Hematopoietic multipotent progenitor cell treated with erythropoietin and hydrocortisone succinate and interleukin-3 and kit ligand, for 6 days (in vitro differentiated cells): ENCODE results near the gene PDGFD.
A peak's percentile ranks its signal among the peaks of the same experiment; 100 is the strongest.

Experiments used
- DNase-seq: peaks from one replicate; pipeline ENCODE4 v3.0.0-alpha.2; 2015

The PDGFD gene

DNA sequence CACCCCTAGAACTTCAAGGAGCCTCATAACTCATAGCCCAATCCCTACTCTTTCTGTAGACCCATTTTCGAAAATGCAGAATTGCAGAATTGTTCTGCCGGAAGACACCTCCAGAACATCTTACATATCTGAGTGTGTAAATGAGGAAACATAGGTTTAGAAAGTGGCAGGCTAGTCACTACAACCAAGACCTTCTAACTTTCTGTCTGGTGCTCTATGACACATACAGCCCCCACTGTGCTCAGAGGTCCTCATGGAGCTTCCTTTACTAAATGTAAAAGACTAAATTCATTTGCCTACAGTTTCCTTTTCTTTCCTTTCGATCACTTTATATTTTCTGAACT, 259.7 kb downstream of the PDGFD start:
- no peak for DNase-seq

DNA sequence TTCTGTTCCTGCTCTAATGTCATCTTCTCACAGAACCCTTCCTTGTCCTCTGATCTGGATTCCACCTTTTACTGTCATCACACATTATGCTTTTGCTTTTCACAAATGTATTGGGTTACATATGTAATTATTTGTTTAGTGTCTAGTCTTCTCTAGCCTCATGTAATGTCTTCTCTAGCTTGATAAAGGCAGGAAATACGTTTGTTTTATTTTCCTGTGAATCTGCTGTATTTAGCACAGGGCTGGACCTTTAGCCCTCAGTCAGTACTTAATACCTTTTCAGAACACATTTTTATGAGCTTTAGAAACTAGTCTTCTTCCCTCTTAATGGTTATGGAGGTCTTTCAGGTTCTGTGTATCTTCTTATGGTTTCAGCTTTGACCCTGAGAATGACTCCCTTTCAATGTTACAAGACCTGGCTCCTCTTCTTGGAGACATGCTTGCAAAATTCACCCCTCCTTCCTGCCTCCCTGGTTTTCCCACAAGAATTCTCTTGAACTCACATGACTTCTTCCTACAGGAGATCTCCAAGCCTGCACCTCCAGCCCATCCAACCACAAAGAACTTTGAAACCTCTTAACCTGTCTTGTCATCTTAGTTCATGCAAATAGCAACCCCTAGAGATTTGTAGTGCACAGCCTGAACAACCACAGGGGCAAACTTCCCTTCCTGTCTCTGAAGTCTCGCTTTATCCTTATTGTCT, 260.2 kb downstream of the PDGFD start:
- no peak for DNase-seq

DNA sequence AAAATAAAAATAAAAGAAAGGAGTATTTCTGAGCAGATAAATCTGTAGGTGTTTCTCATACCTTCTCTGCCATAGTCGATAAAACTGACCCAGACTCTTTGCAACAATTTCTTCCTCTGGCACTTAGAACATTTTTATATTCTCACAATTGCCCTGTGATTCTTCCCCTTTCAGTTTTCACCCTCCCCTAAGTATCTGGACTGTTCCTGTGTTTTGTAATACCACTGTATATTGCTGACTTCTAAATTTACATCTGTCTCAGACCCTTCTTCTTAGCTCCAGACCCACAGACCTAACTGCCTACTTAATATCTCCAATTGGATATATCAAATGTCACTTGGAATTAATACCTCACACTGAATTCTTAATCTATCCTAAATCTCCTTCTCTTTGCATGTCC, 261.0 kb downstream of the PDGFD start:
- DNase-seq = no peak

DNA sequence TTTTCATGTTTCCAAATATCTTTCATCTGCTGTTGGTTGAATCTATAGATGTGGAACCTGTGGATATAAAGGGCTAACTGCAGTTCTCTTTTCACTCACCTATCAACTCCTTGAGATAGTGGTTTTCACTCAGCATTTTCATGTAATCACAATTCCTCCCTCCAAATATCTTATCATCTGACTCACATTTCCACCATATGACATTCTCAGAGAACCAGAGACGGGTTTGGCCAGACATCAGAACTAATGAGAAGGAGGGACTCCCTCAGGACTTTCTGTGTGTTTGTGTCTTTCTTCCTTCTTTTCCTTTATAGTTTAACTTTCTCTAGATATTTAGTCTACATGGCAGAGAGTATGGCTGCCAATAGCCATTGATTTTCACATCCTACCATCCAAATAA, 262.3 kb downstream of the PDGFD start:
- DNase-seq = no peak

DNA sequence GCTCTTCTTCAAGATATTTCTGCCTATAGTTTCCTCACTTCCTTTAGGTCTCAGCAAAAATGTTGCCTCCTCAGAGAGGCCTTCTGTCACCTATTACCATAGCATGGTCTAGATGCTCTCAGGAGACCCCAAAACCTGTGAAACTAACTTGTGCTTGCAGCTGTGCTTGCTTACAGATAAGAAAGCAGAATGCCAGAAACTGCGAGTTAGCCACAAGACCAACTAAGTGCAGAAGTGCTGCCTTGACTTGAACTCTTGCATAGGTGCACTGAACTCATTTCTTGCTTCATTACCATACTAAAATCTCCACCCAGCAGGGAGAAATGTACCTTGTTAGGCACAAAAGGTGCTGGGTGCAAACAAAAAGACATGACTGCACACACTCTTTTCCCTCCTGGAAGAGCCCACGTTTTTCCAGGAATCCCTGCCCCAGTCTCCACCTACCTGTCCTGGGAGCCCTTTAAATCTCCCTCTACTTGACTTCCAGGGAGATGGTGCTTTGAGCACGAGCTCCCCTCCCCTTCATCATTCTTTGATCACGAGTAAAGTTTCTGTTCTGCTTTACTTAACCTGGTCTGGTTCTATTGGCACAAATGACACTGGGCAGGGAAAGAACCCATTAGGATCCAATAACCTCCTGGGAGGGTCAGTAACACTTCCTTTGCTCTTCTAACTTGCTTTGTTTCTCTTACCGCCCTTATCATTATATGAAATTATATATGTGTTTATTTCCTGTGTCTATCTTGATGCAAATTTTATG, 265.2 kb downstream of the PDGFD start:
- DNase-seq = no peak

DNA sequence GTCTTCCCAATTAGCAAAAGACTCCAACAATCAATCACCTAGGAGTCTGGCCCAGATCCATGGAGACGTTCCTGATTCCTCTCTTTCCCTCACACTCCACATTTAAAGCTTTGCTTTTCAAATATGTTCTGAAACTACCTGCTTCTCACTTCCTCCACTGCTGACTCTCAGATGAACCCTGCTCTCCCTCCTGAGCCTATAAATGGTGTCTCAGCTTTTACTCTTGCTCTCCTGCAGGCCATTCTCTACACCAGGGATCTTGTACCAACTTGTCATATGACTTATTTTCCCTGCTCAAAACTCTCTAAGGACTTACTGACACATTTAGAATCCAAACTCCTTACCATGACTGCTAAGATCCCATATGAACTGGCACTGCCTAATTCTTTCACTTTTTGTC, 265.9 kb downstream of the PDGFD start:
- no peak for DNase-seq

DNA sequence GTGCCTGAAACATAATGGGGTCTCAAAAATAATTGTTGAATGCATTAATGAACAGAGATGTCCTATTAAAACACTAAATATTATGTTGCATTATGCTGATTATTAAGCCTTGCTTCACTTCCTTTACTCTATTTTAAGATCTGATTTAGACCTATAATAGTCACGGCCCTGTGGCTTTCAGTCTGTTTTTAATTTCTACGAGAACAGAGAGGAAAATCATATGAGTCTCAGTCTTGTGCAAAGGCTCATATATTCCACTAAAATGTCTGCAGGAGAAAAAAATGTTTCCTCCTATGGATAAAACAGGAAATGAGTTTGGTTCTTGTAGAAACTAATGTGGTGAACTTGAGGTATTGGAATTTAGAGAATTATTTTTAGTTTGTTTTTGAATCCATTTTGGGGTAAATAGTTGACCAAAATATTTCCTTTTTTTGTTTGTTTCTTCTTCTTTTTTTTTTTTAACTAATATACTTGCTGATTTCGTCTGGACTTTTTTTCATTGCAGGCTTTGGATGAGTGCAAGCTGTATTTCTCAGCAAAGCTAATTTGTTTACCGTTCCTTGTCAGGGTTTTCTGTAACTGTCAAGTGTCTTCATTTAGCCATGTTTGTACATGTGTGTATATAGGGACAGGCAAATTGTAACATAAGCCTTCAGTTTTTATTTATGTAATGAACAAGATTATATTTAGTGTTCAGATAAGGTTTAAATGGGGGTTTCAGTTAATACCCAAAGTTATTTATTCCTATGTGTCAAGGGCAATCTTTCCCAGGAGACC, 266.6 kb downstream of the PDGFD start:
- no peak for DNase-seq

DNA sequence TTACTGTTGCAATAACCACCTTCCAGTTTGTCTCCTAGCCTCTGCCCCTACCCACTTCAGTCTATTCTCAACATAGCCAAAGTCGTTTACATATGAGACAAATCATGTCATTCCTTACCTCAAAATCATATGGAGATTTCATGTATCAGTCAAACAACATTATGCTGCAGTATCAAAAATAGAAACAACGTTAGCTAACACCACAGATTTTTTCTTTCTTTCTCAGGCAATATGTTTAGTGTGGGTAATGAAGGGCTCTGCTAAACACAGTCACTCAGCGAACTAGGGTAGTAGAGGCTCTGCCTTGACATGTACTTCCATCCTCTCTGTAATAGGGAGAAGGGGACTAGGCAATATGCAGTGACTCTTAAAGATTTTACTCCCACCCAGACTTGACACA, 268.8 kb downstream of the PDGFD start:
- DNase-seq = no peak

DNA sequence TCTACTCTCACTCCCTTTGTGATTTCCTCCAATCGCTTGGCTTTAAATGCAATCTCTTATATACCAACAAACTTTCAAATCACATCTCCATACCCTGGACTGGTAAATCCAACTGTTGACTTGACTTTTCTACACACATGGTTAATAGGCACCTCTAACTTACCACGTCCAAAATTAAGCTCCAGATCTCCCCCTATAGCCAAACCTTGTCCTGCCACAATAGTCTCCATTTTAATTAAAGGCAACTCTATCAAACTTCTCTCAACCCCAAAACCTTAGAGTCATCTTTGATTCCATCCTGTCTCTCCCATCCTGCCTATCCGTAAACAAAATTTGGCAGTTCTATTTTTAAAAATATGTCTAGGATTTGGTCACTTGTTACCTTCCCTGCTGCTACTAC, 269.3 kb downstream of the PDGFD start:
- DNase-seq = no peak

DNA sequence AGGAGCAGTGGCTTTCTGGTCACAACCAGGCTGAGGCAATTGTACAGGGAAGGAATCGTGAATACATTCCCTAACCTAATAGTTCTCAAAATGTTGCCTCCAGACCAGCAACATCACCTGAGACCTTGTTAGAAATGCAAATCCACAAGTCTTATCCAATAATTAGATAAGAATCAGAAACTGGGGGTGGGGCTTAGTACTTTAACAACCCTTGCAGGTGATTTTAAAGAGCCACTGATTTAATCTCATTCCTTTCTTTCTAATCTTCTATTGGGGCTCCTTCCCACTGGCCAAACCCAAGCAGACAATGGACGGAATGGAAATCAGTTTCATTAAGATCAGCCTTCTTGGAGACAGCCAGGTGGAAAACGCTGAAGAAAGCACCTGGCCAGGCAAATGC, 269.9 kb downstream of the PDGFD start:
- DNase-seq = no peak

DNA sequence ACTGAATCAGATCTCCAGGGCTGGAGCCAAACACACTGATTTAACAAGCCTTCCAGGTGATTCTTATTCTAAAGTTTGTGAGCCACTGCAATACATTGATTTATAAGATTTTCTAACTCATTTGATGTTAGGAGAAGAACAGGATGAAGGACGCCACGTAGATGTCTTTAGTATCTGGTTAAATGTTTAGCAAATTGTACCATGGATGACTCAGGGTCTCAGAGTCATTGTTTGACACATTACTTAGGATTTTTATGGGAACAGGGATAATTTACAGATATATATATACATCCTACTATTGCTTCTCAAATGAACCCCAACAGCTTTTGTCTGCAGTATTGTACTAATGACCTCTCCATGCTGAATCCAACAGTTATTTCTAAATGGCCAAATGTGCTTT, 270.6 kb downstream of the PDGFD start:
- no peak for DNase-seq

DNA sequence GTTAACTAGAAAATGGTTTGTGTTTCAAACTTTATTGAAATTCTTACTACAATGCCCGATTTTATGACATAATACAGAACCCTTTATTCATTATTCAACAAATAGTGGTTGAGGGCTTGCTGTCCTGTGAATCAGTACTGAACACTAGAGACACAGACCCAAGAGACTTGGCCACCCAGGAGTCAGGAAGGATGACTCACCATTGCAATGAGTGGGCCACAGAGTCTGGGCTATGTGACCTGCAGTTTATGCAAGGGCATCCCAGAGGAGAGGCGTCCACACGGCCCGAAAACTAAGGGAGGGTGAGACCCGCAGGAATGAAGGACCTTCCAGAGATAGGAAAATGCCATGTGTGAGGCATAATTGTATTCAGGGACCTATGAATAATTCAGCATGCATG, 271.3 kb downstream of the PDGFD start:
- DNase-seq = no peak

DNA sequence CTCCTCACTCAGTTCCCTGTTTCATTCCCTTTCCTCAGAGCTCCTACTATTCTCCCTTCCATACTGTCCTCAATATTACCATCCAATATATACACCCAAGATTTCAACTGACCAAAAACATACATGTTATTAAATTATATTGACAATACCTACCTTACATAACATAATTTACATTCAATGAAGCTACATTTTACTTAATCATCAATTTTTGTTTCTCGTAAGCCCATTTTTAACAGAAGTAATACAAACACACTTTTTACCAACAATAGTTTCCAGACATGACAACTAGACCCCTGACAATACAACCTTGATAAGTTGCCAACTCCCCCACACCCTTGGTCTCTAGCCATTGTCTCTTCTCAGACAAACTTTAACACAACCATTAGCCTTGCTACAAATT, 273.3 kb downstream of the PDGFD start:
- DNase-seq = no peak

DNA sequence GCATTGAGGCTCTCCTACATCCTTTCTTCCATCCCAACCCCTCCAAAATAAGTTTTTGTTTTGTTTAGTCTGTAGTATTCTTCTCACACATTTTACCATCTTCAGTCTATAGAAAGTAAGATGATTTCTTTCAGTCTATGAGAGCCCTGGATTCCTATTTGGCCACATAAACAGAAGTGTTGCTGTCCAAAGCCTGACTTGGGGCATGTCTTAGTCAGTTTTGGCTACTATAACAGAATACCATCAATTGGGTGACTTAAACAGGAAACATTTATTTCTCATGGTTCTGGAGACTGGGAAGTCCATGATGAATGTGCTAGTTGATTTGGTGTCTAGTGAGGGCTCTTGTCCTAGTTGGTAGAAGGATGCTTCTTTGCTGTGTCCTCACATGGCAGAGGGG, 274.3 kb downstream of the PDGFD start:
- DNase-seq = no peak

DNA sequence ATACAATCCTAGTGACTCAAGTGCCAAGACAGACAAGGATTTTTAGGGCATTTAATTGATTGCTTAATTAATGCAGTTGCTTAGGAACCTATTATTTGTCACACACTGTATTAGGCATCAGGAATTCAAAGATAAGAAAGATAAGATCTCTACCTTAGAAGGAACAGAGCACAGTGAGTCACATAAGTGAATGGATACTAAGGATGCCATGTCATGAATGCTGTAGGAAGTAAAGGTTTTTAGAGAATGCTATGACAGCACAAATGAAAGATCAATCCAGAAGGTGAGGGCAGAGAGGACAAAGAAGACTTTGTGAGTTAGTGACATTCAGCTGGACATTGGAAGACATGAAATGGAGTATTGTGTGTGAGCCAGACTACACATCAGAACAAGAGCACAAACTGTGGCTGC, 275.4 kb downstream of the PDGFD start:
- no peak for DNase-seq

DNA sequence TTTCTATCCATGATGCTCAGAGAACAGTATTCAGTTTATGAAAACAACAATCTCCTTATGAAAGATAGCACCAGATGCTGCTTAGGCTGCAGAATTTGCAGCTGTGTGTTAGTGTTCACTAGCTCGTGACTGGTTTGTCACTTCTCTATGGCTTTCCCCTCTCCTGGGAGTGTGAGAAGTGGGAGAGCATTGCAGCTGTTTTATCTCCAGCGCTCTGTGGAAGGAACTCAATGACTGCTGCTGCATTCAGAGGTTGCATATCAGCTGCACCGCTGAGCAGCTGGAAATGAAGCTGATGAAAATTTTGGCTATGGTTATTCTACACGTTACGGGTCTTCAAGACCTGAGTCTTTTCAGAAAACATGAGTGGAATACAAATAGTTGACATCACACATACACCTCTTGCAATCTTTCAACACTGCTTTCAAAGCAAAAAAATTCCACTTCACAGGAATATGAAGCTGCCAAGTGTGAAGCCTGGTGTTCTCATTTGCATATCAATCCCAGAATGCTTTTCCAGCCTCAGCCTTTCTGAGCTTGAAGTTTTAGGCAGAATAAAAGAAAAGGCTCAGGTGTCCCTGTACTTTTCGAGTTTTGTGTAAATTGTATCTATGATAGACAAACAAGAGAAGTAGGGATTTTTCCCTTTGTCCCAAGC, 276.8 kb downstream of the PDGFD start:
- DNase-seq = no peak

DNA sequence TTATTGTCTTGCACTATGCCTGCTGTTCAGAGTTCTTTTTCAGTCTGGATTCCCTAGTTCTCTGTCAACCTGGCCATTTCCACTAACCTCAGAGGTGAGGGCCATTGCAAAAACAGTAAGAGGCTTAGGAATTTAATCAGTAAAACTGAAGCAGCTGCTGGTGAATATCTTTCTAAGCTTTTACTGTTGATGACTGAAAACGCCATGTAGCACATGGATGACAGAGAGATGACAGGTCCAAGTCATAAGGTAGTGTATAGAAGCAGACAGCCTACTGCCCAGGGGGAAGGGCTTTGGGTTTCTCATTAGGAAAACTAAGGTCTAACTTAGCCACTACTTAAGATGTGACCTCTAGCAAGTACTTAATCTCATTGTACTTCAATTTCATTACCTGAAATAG, 280.1 kb downstream of the PDGFD start:
- no peak for DNase-seq

DNA sequence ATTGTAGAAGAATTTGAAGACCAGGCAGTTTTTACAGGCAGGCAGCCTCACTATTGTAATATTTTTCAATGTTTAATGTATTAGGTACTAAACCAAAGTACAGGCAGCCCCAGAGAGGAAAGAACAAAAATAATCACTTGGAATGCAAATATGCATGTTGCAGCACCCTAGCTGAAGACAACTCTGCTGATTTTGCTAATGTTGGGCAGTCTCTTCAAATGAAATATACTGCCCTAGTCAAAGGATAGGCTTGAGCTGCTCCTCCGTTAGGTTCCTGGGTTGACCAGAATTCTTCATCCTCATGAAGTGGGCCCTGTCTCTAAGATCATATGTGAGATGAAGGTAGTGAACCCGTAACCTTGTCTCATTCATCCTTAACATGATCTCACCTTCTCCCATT, 280.7 kb downstream of the PDGFD start:
- no peak for DNase-seq

DNA sequence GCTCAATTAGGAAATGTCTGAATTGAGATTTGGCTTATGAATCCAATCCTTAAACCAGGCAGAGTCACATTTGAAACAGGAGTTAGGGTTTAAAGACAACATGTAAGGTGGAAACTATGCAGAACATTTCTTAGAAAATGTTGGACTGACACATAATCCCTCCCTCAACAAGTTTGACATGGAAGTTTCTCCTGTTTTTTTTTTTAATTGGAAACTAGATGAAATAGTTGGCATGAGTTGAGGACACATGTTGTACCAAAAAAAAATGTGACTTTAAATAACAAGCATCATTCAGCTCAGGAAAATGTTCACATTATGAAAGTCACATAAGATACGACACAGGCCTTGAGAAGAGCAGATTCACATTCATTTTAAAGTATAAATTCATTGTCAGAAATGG, 282.4 kb downstream of the PDGFD start:
- DNase-seq = no peak

DNA sequence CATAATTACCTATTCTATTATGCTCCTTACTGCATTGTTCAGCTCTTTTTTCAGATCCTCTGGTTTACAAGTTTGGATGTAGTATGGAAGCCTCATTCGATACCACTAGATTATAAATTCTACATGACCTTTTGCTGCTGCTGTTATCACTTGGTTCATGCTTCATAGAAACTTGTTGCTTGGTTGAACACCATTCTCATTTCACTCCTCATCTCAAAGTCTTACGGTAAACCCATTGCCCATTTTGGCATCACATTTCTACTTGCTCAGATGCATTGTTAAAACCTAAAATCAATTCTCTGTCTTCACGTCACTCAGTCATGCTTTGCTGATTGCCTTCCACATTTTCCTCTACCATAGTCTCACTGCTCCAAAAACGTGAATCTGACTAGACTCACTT, 283.0 kb downstream of the PDGFD start:
- no peak for DNase-seq

DNA sequence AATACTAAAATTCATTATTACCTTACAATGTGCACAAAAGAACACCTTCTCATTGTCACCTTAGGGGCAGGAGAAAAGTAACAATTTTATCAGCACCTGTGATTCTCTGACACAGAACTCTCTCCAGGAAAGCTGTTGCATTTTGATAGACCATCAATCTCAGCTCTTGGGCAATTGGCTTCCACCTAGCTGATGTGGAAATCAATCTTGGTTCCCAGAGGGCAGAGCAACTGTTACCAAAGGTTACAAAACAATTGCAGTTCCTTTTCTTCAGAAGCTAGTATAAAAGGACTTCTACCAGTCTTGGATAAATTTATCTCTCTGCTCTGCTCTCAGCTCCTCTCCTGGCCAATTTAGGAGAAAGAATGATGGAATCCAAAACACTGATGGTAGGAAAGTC, 285.3 kb downstream of the PDGFD start:
- DNase-seq = peak; percentile 36

DNA sequence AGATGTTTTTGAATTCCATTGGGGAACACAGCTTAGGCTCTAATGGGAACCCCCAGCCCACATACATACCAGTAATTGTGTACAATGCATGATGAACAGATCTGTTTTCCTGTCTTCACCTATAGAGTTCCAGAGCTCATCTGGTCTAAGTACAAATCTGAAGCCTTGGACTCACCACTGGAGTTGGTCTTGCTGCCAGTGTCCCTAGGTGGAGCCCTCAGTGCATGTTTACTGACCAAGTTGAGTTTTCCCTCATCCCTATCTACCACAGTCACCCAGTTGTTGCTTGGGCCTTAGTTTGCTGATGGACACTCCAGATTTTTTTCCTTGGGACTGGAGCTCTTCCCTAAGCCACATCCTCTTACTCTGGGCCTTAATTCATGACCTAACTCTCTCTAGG, 286.7 kb downstream of the PDGFD start:
- no peak for DNase-seq

DNA sequence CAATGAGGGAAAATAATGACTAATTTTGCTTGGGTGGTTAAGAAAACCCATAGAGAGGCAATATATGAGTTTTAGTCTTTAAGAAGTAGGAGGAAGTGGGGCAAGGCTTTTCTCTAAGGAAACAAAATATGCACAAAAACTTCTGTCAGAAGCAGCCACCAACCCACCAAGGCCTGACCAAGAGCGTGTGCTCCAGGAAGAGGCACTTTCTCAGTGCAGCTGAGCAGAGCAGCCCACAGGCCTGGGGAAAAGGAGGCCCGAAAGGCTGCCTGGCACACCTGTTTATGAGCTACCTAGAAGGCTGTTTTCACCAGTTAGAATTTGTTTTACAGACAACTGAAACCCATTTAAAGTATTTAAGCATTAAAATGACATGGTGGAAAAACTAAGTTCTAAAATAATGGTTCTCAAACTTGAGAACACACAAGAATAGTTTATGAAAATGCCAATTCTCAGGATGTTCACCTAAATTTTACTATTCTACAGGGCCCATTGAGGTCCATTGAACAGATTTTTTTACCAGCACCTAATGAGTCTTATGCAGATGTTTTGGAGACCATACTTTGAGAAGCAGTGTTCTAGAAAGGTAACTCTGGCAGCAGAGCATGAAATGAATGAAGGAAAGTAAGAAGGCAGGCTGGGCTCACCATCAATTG, 288.0 kb downstream of the PDGFD start:
- DNase-seq = no peak
